HG02759 (cell line): ENCODE results near the gene DNAJB8.

ENCODE experiments used
- ATAC-seq: cut with Tn5 transposase; IDR thresholded peaks from one replicate; pipeline ENCODE4 v1.9.1; 2021; ENCODE audit warnings: mild to moderate bottlenecking, moderate library complexity; ENCODE audit not compliant: unreplicated experiment

The DNAJB8 gene

DNA sequence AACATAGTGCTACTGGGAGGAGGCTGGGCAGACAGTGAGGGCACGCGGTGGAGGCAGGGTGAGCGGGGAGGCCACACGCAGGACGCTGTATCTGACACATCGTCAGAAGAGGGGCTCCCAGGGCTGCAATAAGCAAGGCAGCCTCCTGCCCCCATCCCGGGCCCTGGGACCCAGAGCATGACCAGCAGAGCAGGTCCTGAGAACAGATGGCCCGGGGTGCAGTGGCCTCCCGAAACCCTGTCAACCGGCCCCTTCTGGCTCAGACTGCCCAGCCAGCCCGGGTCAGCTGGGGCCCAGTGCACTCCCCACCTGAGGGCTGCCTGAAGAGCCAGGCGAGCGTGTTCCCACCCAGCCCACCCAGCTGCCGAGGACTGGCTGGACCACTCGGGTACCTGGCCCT, 37.4 kb downstream of the DNAJB8 start:
- no peak for ATAC-seq

DNA sequence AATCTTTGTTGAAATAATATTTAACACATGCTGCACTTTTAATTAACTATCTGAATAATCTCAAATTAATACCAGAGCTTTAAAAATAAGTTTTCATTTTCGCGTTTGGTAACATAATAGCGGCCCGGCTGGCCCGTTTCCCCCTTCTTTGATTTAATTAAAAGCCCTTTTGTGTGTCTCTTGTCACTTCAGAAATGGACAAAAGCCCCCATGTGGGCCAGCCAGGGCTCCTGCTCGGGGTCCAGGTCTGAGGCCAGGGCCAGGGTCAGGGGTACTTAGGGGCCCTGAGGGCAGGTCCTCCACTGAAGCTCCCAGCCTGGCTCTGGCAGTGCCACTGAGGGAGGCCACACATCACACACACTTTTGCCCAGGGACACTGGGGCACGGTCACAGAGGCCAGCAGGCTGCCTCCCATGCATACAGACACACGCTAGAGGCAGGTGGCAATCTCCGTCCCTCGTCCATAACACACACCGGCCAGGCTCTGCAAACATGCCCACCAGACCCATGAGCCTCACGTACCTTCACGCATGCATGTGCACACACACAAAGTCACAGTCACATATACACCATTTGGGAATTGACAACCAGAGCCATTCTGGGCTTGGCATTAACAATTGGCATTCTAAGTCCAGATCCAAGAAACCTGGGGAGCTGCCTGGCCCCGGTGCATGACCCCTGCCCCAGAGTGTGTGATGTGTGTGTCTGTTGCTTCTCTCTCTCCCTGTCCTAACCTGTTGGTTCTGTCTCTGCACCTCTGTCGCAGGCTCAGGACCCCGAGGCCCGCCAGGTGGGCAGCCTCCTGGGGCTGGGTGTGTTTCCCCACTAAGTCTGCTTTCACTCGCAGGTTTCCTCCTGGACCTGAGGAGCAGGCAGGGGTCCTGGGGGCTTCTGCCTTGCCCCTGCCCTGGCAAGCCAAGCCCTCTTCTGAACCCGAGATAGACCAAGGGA, 38.5 kb downstream of the DNAJB8 start:
- ATAC-seq: no peak

DNA sequence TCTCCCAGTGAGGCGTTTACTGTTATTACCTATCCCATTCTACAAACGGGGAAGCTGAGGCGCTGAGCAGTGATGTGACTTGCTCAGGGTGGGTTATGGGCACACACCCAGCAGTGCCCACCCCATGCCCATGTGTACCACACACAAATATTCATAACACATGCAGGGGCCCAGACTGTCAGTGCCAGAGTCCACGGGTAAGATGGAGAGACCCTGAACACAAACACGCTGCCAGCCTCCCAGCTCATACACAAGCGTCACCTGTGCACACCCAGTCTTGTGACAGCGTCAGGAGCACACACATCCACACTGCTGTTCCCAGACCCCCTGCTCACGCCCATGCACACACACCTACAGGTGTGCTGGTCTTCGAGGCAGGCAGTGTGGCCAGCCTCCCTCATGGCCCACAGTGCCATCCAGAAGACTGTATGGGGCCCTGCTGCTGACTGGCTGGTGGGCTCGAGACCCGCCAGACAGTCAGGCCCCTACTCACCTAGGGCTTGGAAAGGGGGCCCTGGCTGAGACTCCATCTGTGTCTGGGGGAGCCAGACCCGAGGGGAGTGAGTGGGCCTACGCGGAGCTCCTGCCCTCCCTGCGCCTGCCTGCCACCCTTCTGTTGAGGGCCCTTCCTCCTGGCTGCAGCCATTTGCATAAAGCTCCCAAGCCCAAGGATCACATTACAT, 39.4 kb downstream of the DNAJB8 start:
- ATAC-seq: no peak

DNA sequence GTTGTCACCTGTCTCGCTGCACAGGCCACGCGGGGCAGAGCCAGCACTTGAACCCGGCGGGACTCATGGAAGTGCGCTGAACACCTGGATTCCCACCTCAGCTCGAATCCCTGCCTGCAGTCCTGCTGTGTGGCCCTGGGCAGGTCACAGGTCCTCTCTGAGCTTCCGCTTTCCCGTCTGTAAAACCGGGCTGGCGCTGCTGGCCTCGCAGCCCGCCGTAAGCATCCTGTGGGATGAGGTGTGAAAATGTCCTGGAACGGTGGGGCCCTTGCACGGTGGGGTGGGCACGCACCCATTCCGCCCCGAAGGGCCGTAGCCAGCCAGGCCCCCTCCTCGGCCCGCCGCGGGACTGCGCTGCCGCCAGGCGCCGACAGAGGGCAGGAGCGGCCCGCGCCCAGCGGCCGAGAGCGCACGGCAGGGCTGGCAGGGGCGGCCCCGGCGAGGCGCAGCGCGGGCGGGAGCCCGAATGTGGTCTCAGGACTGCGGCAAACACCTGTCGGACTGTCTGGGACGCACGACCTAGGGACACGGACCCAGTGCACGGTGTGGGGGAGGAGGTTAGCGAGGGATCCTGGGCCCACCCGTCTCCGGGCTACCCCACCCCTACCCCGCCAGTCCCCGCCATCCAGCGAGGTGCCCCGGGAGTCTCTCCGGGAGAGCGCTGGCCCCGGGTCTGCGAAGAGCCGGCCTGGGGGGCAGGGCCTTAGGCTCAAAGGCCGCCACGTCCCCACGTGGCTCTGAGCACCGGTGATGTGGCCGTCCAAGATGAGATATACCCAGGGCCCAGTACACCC, 40.4 kb downstream of the DNAJB8 start:
- peak; percentile 85 for ATAC-seq

DNA sequence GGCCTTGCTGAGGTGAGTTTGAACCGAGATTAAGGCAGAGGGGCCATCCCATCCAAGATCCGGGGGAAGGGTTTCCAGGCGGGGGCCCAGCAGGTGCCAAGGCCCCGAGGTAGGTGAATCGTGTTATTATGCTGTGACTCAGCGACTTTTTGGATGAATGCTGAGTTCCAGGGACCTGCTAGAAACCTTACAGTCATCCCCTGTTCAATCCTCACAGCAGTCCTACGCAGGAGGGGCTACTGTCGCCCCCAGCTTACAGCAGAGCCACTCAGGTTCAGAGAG, 40.9 kb downstream of the DNAJB8 start:
- ATAC-seq: no peak

DNA sequence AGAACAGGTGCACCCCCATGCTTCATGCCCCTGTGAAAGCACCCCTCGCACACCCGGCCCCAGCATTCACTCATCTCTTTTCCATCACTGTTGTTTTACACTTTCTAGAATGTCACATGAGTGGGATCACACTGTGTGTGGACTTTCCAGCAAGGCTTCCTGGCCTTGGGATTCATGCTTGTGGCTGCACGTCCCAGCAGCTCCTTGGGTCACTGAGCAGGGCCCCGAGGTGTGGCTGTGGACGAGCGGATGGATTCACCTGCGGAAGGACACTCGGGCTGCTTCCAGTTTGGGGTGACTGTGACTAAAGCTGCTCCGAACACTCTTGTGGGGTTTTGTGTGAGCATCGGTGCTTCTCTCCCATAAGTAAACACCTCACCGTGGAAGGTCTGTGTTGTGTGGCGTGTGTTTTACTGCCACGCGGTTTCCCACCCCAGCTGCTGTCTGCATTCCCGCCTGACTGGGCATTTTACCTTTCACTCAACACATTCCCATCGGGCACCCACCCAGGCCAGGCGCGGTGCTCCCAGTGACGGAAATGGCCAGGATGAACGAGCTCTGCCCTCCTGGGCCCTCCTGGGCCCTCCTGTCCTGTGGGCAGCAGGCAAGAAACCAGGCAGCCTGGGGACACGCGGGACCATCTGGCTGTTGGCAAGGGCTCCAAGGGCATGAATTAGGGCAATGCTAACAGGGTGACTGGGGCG, 41.4 kb downstream of the DNAJB8 start:
- ATAC-seq: no peak

DNA sequence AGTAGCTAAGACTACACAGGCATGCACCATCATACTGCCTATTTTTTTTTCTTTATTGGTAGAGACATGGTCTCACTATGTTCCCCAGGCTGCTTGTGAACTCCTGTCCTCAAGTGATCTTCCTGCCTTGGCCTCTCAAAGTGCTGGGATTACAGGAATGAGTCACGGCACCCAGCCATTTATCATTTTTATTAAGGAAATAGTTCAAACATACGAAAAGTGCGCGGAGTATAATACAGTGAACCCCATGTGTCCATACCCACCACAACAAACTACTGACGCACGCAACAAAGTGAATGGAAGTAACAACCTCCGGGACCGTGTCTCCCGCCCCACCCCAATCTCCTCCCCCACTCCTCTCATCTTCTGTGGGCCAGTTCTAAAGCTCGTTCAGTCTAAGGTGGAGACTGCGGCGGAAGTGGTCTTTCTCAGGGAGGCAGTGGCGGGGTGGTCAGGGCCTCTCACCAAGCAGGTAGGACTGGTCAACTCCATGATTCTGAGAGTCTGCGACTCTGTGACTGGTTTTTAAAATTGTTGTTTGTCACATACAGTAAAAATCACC, 42.1 kb downstream of the DNAJB8 start:
- ATAC-seq: no peak

DNA sequence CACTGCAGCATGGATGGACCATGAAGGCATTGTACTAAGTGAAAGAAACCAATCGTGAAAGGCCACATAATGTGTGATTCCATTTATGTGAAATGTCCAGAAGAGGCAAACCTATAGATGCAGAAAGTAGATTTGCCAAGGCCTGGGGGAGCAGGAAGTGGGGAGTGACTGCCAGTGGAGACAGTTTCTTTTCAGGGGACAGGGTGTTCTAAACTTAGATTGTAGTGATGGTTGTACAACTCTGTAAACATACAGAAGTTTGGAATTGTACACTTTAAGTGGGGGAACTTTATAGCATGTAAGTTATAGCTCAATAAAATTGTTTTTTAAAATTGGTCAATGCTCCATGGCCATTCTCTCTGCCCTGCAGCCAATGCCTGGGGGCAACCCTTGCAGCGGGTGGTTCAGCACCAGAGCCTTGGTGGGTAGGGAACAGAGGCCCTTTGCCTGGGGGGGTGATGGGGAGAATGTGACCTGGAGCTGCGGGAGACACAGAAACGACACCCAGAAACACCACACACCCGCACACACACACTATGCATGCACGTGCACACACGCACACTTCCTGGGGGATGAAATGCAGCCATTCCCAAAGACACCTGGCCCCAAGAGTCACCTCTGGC, 43.1 kb downstream of the DNAJB8 start:
- ATAC-seq: no peak

DNA sequence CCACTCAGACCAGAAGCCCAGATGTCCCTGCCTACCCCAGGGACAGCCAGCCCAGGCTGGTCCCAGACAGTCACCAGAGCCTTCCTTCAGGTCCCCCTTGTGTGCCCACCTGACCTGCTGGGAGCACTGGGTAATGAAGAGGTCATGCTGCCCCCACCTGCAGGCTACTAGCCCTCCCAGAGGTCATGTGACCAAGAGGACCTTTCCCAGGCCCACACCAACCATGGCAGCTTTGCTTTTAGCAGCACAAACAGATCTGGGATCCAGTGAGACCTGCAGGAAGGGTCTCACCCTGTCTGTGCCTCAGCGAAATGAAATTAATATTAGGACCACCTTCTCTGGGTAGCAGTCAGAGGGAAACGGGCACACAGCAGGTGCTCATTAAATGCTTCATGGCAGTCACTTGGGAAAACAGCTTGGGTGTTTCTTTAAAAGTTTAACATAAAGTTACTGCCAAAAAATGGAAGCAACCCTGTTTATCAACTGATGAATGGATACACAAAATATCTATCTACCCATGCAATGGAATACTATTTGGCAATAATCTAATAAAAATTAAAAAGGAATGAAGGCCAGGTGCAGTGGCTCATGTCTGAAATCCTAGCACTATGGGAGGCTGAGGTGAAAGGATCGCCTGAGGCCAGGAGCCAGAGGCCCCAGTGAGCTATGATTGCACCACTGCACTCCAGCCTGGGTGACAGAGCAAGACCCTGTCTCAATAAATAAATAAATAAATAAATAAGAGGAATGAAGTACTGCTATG, 43.7 kb downstream of the DNAJB8 start:
- ATAC-seq: no peak

DNA sequence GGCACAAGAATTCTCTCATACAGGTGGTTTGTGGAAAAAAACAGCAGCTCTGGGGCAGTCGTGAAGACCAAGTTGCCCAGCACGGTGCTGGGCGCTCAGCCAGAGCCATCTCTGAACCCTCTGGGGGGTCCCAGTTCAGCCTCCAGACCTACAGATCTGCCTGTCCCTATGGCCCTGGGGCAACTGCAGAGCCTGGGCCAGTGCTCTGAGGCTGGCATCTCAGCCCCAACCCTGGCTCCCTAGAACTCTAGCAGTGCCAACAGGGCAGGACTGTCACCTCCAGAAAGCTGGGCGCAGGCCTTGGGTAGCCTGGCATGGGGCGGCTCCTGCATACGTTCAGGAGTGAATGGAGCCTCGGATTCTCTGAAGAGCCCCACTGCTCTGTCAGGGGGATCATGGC, 44.7 kb downstream of the DNAJB8 start:
- no peak for ATAC-seq

DNA sequence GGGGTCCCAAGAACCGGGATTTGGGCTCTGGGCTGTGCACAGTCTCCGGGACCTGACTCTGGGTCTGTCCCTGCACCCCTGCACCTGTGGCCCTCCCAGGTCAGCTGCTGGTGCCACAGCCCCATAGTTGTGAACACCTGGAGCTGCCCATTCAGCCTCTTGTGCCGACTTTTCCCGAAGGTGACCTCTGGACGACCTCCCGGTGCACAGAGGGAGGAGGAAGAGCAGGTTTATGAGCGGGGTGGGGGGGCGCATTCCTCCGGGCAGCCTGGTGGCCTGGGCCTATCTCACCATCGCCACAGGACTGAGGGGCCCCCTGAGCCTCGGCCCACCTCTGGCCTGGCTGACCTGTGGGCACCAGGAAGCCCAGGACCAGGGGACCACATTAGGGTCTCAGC, 45.3 kb downstream of the DNAJB8 start:
- ATAC-seq: no peak

DNA sequence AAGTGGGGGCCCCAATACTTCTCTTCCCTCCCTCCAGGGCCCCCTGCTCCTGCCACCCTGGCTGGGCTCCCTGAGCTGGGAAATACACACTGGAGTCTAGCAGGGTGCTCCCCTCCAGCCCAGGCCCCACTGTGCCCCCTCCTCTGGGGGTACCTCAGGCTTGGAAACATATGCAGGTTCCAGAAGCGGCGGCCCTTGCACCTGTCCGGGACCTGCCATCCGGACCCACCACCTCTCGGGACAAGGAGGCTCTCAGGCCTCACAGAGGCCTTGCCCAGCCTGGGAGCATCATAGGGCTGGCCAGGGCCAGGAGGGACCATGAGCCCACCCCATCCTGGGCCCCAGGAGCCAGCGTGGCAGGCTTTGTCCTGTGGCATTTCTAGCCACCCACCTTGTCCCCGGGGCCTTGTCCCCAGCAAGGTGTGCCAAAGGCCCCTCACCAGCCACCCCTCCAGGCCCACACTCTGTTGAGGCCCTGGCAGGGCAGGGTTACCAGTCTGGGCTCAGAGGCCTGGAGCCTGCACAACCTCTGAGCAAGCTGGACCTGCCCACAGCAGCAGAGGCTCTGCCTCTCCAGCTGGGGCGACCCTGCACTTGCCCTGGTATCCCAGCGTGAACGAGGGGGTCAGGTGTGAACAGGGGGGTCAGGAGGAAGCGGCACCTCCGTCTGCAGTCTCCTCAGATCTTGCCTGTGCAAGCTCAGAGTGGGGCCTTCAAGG, 45.8 kb downstream of the DNAJB8 start:
- ATAC-seq: no peak

DNA sequence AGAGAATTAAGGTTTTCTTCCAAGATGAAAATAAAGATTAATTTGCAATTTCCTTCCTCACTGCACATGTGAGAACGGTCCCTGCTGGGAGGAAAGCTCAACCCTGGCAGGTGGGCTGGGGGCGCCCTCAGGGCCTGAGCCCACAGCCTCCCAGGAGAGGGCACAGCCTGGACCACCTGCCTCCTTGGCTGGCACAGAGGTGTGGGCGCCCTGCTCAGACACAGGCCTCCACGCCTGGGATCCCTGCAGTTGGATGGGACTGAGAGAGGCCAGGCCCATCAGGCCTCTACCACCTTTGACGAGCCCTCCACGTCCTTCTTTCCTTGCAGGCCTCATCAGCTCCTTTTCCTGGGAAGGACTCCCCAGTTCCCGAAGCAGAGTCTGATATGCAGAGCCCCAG, 46.4 kb downstream of the DNAJB8 start:
- no peak for ATAC-seq

DNA sequence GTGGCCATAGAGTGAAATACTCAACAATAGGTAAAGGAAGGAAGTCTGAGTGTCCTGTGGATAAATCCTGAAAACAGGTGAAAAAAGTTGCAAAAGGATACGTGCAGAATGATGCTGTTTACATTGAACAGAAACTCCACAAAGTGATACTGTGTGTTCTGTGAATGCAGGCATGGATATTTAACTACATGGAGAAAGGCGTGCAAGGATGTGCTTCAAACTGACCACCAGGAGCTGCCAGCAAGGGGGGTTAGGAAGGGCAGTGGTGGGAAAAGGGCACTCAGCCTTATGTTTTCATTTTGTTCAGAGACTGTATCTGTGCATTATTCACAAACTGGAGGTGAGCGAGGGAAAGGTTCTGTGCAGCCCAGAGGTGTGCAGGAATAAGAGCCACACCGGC, 47.4 kb downstream of the DNAJB8 start:
- ATAC-seq: no peak

DNA sequence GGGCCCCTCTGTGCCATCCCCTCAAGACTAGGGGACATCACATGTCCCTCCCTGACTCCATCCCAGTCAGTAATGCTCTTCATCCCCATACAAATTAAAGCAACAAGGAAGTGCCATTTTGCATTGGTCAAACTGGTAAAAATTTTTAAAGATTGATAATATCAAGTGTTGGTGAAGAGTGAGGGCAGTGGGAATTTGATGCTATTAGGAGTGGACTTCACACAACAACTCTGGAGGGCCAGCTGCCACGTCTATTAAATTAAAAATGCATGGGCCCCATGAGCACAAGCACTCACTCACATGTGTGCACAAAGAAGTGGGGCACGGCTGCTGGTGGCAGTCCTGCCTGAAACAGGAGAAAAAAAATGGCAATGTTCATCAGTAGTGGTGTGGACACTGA, 47.8 kb downstream of the DNAJB8 start:
- no peak for ATAC-seq

DNA sequence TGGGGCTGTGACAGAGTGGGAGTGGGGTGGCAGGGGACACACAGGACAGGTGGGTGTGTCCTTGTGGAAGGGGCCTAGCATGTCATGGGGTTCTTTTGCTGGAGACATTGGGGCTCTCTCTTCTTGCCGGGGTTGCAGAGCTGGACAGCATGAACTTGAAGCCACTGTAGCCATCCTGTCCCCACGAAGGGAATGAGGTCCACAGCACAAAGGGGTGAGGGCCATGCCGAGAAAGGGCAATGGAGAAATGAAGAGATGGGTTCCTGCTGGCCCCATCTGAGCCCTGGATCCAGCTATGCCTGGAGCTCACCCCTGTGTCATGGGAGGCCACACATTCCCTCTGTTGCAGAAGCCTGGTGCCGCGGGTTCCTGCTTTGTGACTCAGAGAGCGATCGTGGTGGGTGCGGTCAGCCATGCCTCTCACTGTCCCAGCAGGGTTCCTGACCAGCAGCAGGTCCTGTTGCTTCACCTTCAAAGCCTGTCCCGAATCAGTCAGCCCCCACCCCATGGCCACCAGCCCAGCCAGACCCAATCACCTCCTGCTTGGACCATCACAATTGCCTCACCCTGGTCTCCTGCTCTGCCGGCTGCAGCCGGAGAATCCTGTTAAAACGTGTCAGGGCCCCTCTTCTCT, 50.0 kb downstream of the DNAJB8 start:
- ATAC-seq: no peak

DNA sequence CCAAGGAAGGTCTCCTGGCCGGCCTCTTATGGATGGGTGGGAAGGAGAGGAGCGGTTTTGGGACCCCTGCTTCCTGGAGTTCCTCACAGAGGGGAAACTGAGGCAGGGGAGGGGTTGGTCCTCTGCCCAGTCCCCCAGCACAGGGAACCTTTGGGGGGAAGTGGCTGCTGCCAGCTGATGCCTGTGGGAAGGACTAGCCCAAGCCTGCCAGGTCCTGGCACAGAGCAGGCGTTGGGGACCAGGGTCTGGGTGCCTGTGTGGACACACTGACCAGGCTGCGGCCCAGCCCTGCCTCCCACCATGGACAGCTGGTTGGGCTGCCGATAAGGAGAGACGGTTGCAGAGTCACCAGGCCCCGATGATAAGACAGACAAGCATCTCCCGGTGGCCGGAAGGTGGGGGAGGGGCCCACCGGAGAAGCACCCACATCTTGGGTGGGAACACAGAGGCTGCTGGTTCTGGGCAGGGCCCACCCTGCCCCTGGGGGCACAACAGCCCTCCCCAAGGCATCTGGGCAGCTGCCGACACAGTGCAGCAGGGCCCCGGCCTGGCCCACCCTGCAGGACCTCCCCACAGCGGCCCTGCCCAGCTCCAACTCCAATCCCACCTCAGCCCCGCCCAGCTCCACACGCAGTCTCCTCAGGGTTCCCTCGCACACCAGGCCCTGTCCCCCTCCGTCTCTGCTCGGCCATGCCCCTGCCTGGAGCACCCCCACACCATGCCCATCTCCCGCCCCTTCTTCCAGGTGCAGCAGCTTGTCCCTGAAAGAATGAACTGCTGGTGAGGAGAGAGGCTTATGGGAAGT, 50.7 kb downstream of the DNAJB8 start:
- no peak for ATAC-seq
